ENCODE data around the gene PPY.

PPY gene

DNA sequence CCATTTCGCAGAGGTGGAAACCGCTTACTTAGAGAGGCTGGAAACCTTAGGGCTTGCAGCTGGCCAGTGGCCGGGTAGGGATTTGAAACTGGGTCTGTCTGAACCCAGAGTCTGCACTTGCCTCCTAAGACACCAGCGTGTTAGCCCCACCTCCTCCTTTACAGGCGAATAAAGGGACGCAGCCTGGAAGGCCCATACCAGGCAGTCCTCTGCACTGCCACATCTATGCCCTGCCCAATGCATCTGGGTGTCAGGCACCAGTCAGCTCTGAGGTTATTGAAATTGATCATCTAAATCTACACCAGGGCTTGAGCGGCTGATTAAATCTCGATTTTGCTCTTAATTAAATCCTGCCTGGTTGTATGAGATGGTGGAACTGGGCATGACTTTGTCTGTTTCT, 42.2 kb upstream of the PPY start:
- TF ChIP-seq SIN3A (IDR thresholded peaks at IDR 0.05; ENCODE audit: borderline replicate concordance, insufficient read depth, low read length) (no peak), TAF1 (IDR thresholded peaks at IDR 0.05; ENCODE audit: borderline replicate concordance, insufficient read depth, low read length) (no peak), FOXP2 (optimal IDR thresholded peaks at IDR 0.05; ENCODE audit: borderline replicate concordance, extremely low read depth, extremely low read length, insufficient read depth) (no peak), POLR2AphosphoS5 (IDR thresholded peaks at IDR 0.05; ENCODE audit: low read depth, low read length) (no peak), REST (IDR thresholded peaks at IDR 0.05; ENCODE audit: insufficient read depth in 1 of 2, low read depth in 2 of 2, low read length in 2 of 2) (no peak)

- TF ChIP-seq POLR2AphosphoS5 (IDR thresholded peaks at IDR 0.05; ENCODE audit: low read depth, low read length) (no peak), FOXP2 (optimal IDR thresholded peaks at IDR 0.05; ENCODE audit: borderline replicate concordance, extremely low read depth, extremely low read length, insufficient read depth) (no peak), SIN3A (IDR thresholded peaks at IDR 0.05; ENCODE audit: borderline replicate concordance, insufficient read depth, low read length) (no peak)
These were observed 41.5 kb upstream of the PPY start for GRCh38 chr17:43983515-43984411.

- TF ChIP-seq TAF1 (IDR thresholded peaks at IDR 0.05; ENCODE audit: borderline replicate concordance, insufficient read depth, low read length) (no peak), FOXP2 (optimal IDR thresholded peaks at IDR 0.05; ENCODE audit: borderline replicate concordance, extremely low read depth, extremely low read length, insufficient read depth) (no peak), POLR2AphosphoS5 (IDR thresholded peaks at IDR 0.05; ENCODE audit: low read depth, low read length) (no peak), SIN3A (IDR thresholded peaks at IDR 0.05; ENCODE audit: borderline replicate concordance, insufficient read depth, low read length) (no peak), REST (IDR thresholded peaks at IDR 0.05; ENCODE audit: insufficient read depth in 1 of 2, low read depth in 2 of 2, low read length in 2 of 2) (no peak)
These were observed 40.9 kb upstream of the PPY start for GRCh38 chr17:43983196-43983514.

DNA sequence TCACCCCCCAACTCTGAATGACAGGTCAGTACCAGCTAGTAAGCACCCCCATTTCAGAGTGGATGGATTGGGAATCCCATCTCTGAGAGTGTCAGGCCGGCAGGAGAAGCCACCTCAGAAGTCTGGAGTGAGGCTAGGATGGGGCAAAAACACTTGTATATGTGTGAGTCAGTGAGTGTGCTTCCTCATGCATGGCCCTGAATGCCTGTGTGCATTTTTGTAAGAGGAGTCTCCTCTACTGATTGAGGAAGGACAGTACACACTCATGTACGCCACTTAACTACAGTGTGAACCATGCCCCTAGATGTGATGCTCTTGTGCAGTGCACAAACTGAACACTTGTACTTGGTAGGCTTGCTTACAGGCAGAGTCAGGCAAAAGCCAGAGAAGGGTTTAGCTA, 39.9 kb upstream of the PPY start:
- TF ChIP-seq TAF1 (IDR thresholded peaks at IDR 0.05; ENCODE audit: borderline replicate concordance, insufficient read depth, low read length), result no peak
- TF ChIP-seq FOXP2 (optimal IDR thresholded peaks at IDR 0.05; ENCODE audit: borderline replicate concordance, extremely low read depth, extremely low read length, insufficient read depth), result no peak
- no peak for TF ChIP-seq REST (IDR thresholded peaks at IDR 0.05; ENCODE audit: insufficient read depth in 1 of 2, low read depth in 2 of 2, low read length in 2 of 2)
- TF ChIP-seq SIN3A (IDR thresholded peaks at IDR 0.05; ENCODE audit: borderline replicate concordance, insufficient read depth, low read length), result no peak
- no peak for TF ChIP-seq POLR2AphosphoS5 (IDR thresholded peaks at IDR 0.05; ENCODE audit: low read depth, low read length)

GRCh38 chr17:43979671-43980070, 37.4 kb upstream of the PPY start:
- TF ChIP-seq FOXP2 (optimal IDR thresholded peaks at IDR 0.05; ENCODE audit: borderline replicate concordance, extremely low read depth, extremely low read length, insufficient read depth), result no peak
- no peak for TF ChIP-seq REST (IDR thresholded peaks at IDR 0.05; ENCODE audit: insufficient read depth in 1 of 2, low read depth in 2 of 2, low read length in 2 of 2)
- TF ChIP-seq SIN3A (IDR thresholded peaks at IDR 0.05; ENCODE audit: borderline replicate concordance, insufficient read depth, low read length), result no peak
- no peak for TF ChIP-seq POLR2AphosphoS5 (IDR thresholded peaks at IDR 0.05; ENCODE audit: low read depth, low read length)
- TF ChIP-seq TAF1 (IDR thresholded peaks at IDR 0.05; ENCODE audit: borderline replicate concordance, insufficient read depth, low read length), result no peak
